Adrenal gland (tissue), 5 donors: ENCODE data around the gene UXS1.

Experiments used
- POLR2A ChIP-seq, 2 donors: fragments of 450-650 bp; IDR thresholded peaks; one replicate each; pipeline ENCODE4 v1.6.1; 2017; ENCODE audit warnings: antibody characterized with exemption in 2 of 2, mild to moderate bottlenecking in 2 of 2, moderate library complexity in 1 of 2
- TF ChIP-seq, protein P1 (sequence below), 6 experiments: fragments of 450-650 bp in 4 of 6; fragments of 200-600 bp in 2 of 6; sonication (generic) in 1 of 6; IDR thresholded peaks; 1 replicate in 5 of 6; 2 replicates in 1 of 6; pipeline versions ENCODE4 v1.5.1 to v1.8.0; 2016 to 2021; ENCODE audit warnings: antibody characterized with exemption in 6 of 6, mild to moderate bottlenecking in 2 of 6, moderate library complexity in 1 of 6
- donor health status: DM: no; HTN: no; CAD: no.

GRCh38 chr2:106153781-106154180 lies 40.3 kb downstream of the UXS1 start:
- TF ChIP-seq, protein P1, sequence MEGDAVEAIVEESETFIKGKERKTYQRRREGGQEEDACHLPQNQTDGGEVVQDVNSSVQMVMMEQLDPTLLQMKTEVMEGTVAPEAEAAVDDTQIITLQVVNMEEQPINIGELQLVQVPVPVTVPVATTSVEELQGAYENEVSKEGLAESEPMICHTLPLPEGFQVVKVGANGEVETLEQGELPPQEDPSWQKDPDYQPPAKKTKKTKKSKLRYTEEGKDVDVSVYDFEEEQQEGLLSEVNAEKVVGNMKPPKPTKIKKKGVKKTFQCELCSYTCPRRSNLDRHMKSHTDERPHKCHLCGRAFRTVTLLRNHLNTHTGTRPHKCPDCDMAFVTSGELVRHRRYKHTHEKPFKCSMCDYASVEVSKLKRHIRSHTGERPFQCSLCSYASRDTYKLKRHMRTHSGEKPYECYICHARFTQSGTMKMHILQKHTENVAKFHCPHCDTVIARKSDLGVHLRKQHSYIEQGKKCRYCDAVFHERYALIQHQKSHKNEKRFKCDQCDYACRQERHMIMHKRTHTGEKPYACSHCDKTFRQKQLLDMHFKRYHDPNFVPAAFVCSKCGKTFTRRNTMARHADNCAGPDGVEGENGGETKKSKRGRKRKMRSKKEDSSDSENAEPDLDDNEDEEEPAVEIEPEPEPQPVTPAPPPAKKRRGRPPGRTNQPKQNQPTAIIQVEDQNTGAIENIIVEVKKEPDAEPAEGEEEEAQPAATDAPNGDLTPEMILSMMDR (IDR thresholded peaks at IDR 0.05), result no peak
- no peak for TF ChIP-seq POLR2A (IDR thresholded peaks at IDR 0.05)
